ENCODE results near the gene NRXN3.

Gene NRXN3

DNA sequence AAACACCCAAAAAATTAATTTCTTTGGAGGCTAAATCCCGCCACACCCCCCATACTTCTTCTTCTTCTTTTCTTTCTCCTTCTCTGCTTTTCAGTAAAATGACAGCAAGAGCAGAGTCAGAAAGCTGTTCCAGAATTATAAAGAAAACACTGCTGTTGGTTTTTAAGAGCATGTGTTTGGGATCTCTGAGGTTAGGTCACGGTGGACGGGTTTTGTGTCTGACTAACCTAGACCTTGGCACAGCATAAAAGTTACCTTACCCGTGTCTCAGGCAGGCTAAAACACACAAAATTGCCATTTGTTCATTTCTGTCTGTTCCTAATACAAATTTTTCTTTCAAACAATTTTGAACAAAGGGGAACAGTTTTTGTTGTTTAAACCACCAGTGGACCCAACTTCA, 540.8 kb downstream of the NRXN3 start:
- no peak for DNase-seq (ENCODE audit: low read depth in 2 of 2)

DNA sequence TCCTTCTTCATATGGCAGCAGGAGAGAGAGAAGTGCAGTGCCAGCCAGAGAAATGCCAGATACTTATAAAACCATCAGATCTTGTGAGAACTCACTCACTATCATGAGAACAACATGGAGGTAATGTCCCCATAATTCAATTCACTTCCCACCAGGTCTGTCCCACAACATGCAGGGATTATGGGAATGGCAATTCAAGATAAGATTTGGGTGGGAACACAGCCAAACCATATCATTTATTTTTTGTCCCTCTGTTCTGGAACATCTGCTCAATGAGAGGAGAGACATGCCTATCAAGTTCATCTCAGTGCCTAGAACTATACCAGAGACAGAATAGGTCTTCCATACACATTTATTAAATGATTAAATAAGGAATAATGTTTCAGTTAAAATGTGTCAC, 543.5 kb downstream of the NRXN3 start:
- no peak for DNase-seq (ENCODE audit: low read depth in 2 of 2)

DNA sequence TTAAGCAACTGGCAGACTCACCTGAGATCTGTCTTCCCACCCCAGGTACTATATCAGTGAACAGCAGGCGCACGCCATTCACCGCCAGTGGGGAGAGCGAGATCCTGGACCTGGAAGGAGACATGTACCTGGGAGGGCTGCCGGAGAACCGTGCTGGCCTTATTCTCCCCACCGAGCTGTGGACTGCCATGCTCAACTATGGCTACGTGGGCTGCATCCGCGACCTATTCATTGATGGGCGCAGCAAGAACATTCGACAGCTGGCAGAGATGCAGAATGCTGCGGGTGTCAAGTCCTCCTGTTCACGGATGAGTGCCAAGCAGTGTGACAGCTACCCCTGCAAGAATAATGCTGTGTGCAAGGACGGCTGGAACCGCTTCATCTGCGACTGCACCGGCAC, 544.5 kb downstream of the NRXN3 start:
- no peak for DNase-seq (ENCODE audit: low read depth in 2 of 2)

DNA sequence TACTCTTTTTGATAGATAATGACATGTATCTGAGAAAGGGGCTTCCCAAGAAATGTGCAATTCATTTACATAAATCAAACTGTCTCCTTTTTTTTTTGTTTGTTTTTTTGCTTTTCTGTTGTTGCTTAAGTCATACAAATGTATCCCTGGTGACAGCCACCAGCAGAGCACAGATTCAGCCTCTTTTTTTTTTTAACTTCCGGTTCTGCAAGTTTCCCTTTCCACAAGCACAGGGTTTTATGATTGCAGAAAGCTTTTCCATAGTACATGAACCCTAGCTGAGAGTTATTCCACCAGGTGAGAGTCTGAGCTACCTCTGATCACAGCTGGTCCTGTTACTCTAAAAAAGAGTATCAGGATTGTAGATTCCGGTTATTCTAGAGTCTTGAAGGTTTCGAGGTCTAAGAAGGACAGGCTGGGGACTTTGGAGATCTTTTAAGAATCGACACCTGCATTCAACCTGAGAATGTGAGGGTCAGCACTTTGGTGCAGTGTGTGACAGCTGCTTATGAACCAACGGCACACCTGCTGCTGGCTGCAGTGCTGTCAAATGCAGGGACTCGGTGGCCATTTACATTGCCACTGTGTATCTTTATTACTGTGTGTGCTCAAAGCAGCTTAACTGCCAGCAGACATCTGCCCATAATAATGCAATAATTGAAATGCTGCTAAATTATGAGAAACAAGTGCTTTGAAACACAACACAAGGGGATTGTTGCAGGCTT, 551.7 kb downstream of the NRXN3 start:
- DNase-seq (ENCODE audit: low read depth in 2 of 2), result no peak

DNA sequence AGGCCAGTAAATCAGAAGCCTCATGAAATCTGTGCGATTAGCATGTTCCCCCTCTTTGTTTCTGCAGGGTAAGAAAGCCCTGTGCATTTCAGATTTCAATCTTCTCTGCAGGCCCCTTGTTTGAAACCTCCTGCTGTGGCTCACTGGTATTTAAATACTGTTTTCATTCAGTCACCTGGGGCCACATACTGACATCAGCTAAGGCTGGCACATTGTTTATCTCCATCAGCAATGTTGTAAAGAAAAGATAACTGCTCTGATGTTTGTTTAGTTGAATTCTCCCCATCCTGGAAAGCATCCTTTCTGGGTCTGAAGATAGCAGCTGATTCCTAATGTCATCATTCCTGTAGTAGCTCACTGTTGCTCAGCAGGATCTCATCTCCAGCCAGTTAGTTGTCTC, 554.9 kb downstream of the NRXN3 start:
- DNase-seq (ENCODE audit: low read depth in 2 of 2), result no peak

DNA sequence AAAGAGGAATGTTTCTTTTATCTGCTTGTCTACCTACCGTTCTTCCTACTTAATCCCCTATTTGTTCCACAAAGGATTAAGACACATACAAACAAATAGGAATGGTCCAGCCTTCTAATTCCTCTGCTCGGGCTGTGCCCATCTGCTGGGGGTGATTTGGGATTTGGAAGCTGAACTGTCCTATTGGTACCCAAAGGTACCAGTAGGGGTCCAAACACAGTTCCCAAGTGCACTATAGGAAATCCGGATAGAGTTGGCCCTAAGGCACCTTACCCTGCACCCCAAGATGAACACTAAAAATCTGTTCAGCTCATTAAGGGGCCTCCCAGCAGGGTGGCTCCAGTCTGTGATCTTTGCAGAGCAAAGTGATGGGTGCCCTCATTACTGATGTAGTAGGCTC, 566.9 kb downstream of the NRXN3 start:
- no peak for DNase-seq (ENCODE audit: low read depth in 2 of 2)

DNA sequence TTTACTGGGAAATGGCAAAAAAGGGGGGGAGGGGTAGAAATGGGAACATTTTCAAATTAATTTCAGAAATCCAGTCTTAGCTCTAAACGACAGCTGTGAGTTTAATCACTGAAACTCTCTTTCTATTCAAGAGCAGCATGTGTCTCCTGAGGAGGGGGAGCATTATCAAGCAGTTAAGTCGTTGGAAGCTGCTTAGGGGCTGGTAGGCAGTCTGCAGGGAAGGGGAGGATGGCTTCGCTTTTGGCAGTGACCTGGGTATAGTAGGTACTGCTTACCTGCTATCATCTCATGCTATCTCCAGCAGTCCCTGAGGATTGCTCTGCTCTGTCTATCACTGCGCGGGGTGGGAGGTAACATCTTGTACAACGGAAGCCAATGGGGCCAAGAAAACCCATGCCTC, 567.4 kb downstream of the NRXN3 start:
- no peak for DNase-seq (ENCODE audit: low read depth in 2 of 2)

DNA sequence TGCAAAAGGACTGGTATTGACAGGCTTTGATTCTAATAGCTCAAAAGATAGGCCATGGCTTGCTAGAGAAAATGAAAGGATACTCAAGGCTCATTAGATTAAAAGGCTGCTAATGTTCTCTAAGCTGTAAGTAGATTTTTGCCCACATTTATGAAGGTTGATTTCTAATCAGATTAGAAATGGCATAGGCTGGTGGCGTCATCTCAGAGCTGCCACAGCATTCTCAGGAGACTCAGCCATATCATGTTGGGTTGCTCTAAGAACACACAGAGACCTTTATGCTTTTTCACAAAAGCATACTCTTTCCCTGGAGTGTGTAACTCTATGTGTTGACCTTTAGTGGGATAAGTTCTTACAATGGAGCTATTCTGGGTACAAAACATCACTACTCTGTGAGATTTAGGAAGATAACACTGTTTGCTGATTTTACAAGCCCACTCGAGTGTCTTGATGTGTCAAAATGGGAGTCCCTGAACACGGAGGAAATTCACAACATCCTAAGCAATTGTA, 576.0 kb downstream of the NRXN3 start:
- no peak for DNase-seq (ENCODE audit: low read depth in 2 of 2)

DNA sequence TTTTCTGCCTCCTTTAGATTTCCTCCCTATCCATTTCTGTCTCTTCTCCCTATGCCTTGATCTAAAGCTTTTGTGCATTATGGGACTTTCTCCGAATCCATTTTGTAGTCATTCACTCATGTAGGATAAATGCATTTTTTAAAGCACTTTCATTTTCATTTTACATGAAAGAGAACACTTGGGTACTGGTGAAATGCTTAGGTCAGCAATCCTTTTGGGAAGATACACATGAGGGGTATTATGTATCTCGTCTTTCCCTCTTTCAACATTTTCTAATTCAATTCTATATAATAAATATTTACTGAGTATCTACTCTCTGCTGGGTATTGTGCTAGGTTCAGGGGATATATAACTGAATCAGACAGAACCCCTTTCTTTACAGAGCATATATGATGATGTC, 577.6 kb downstream of the NRXN3 start:
- no peak for DNase-seq (ENCODE audit: low read depth in 2 of 2)

DNA sequence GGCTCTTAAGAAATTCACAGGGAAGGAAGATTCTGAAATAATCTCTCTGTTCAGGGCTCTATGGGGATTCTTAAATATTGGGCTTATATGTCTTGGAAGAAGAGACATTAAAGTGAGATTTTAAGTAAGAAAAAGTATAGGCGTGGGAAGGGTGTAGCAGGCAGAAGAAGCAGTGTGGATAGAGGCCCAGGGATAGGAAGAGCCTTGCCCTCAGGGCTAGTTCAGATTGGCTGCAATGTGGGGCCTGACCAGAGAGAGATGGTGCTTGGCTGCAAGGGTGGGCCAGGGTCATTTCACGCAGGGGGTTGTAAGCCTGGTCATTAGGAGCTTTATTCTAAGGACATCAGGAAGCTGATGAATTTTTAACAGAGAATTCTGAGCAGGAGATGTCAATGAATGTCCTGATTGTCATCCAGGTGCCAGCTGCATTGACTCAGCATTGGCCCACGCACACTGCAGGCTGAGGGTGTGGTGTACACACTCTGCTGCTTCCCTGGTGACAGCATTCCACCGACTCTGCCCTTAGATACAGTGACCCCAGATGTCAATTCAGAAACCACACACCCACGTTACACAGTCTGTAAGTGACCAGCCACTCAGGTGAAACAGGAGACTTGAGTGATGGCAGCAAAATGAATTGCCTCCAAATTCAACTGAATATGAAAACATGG, 582.5 kb downstream of the NRXN3 start:
- no peak for DNase-seq (ENCODE audit: low read depth in 2 of 2)

DNA sequence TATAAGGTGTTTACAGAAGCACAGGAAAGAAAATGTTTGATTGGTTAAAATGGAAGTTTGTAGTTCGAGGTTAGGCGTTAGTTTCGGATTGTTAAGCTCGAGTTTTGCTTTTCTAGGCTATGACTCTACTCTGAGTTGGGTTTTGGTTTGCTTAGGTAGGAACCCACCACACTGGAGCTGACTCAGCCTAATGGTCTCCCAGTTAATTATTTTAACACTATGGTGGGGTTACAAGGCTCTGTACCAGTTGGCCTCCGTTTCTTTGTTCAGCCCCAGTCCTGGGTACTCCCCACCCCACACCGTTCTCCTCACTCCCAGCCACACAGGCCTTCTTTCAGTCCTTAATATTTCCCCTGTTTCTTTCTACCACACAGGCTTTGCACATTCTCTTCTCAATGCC, 583.9 kb downstream of the NRXN3 start:
- no peak for DNase-seq (ENCODE audit: low read depth in 2 of 2)

DNA sequence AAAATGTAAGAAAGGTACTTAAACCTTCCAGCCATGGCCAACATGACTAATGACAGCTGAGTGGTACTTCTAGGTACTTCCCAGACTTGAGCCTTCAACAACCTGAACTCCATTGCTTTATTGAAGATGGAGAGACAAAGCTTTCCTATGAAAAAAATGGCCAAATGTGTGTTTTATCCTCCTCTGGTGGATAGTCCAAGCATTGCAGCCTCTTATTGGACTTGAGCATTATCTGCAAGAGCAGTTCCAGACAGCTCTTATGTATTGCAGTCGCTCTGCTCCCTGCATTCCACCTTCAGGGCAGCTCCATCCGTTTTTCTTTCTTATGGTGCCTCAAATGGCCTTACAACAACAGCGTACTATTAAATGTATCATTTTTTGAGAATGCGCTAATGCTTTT, 588.2 kb downstream of the NRXN3 start:
- DNase-seq (ENCODE audit: low read depth in 2 of 2), result no peak

DNA sequence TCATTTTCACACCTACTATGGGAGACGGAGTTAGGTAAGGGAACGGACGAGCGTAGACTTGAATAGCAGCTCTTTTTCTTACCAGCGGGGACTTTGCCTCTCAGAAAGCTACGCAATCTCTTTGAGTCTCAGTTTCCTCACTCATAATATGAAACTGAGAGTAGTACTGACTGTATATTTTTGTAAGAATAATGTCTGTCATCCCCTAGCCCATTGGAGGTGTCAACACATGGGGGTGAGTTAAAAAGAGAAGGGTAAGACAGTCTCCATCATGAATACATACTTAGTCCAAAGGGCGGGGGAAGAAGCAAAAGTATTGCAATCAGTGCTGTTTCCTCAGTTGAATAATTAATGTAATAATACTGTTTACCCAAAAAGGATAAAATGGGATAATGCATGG, 592.2 kb downstream of the NRXN3 start:
- DNase-seq (ENCODE audit: low read depth in 2 of 2), result no peak

DNA sequence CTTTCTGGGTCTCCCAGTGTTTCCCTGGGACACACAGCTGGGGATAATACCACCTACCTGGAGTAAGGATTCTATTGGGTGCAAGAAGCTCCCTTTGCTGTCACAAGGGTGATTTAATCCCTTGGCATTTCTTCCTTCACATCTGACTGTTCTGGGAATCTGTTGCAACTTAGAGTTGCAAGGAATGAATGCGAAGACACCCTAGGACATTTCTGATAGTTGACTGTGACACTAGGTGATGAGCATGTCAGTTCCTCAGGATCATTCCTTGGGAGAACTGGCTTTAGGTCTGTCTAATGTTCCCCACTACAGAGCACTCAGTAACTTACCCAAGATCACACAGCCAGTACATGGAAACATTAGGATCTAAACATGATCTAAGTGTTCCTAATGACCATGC, 593.6 kb downstream of the NRXN3 start:
- no peak for DNase-seq (ENCODE audit: low read depth in 2 of 2)

DNA sequence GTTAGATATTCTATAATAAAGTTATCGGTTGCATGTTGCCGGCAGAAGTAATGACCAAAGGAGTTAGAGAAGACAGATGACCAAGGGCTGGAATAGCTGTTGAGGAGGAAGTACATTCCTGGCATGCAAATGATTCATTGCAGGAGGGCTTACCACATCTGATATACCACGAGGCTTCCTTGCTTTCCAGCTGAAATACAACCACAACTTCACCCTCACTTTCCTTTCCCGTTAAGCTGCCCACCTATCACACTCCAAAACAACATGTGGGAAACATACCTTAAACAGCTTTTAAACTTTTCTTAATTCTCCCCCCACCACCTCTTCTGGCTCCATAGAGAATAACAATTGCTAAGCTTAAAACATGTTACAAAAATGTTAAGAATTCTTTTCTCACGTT, 594.1 kb downstream of the NRXN3 start:
- DNase-seq (ENCODE audit: low read depth in 2 of 2), result no peak

DNA sequence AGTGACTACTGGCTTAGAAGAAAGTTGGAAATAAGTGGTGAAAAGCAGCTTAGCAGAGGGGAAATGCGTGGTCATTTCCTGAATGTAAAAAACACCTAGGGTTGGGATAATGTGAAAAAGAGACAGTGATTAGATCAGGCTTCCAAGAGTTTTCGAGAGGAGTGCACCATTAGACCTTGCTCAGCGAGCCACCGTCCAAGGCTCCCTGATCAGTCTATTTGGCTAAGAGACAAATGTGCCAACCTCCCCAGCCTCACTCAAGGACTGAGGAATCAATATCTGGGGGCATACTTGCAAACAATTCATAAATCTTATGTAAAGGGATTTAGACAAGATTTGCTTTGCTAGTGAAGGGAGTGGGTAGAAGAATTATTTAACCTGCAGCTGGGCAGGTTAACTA, 594.5 kb downstream of the NRXN3 start:
- no peak for DNase-seq (ENCODE audit: low read depth in 2 of 2)

DNA sequence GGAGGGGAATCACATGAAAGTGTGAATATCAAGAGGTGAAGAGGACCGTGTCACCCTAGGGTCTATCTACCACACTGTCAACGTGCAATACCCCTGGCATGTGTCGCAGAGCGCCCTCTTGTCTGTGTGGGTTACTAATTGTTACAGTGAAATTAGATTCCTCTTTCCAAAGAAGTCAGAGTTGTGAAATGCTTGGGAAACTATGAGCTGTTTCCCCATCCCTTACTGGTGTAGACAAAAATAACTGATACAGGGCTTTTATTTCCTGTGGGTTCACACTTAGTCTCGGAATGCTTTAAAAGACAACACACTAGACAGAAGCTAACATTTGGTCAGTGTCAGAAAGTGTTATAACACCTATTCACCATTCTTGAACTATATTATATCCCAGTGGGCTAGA, 597.3 kb downstream of the NRXN3 start:
- no peak for DNase-seq (ENCODE audit: low read depth in 2 of 2)

DNA sequence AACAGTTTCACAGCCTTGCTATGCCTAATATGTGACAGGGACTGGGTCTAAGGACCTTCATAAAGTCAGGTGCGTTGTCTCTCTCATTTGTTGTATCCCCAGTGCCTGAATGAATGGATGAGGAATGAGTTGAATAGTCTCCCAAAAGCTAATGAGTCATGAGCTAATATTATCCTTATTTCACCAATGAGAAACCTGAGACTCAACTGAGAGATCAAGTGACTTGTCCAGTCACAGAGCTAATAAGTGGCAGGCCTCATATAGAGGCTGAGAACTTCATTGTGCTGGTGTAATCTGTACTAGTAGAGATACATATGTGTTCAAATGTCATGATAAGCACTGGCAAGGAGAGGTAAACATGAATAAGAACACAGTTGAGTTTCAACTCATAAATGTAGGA, 612.4 kb downstream of the NRXN3 start:
- DNase-seq (ENCODE audit: low read depth in 2 of 2), result no peak

DNA sequence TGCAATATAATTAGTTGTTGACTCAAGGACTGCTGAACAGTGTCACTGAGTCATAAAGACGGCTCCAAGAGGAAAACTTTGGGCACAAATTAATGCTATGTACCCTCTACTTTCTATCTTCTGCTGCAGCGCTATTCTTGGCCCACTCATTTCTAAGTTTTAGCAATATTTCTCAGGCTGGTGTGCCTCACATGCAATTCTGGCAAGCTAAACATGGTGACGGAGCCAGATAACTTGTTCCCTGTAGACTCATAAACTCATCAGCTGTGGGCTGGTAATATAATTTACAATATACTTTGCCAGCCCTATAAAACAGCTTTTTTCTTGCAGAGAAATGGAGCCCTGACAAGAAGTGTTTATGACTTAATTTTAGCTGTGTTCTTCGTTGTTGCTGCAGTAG, 615.1 kb downstream of the NRXN3 start:
- no peak for DNase-seq (ENCODE audit: low read depth in 2 of 2)

DNA sequence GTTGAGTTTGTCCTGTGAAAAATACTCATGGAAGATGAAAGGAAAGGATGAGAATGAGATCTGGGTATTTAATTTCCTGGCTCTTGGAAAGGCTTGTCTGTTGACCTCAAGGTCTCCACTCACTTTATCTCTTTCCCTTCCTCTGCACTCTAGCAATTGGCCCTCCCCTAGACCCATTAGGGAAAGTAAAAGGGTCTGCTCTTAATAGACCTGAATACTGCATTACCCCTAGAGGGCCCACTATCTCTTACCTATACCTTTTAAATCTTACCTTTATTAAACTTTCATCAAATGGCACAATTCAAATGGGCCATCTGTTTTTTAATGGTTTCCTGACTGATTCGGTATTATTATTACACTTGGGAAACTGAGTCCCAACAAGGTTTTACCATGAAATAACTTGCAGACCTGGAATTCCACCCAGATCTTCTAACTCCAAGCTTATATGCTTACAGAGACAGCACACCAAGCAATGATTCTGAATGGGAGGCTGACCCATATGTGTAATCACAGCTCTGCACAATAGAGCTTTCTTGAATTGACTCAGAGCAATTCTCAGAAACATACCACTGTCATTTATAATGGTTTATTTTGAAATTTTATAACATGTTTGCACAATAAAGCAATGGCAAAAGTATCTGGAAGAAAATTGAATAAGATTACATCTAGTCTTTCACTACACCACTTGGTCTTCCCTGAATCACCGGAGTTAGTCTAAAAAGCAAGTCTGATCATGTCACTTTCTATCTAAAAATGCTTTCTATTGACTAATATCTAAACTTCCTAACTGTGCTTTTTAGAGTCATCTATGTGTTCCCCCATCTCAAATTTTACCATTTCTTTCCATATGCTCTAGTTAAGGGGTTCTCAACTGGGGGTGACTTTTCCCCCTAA, 618.5 kb downstream of the NRXN3 start:
- DNase-seq (ENCODE audit: low read depth in 2 of 2), result no peak

DNA sequence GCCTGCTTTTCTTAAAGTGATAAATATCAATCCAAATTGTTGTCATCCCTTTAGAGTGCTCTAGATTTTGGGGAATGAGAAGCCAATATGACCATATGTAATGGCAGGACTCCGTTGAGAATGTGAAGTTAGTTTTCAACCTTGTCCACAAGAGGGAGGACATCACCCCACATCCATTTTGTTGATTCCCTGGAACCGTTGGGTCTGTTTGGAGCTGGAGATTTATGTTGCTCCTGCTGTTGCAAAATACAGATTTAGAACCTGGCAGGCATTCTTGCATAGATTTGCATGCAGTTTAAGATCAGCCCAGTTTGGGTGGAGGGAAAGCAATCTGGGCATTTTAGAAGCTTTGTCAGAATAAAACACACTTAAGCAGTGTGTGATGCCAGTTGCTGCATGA, 620.1 kb downstream of the NRXN3 start:
- no peak for DNase-seq (ENCODE audit: low read depth in 2 of 2)

DNA sequence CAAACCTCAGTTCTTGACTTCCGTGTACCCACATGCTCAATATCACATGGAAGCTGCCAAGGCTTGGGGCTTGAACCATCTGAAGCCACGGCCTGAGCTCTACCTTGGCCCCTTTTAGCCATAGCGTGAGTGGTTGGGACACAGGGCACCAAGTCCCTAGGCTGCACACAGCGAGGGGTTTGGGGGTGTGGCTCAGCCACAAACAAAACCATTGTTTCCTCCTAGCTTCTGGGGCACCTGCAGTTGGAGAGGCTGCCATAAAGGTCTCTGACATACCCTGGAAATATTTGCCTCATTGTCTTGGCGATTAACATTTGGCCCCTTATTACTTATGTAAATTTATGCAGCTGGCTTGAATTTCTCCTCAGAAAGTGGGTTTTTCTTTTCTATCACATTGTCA, 628.6 kb downstream of the NRXN3 start:
- DNase-seq (ENCODE audit: low read depth in 2 of 2), result no peak

DNA sequence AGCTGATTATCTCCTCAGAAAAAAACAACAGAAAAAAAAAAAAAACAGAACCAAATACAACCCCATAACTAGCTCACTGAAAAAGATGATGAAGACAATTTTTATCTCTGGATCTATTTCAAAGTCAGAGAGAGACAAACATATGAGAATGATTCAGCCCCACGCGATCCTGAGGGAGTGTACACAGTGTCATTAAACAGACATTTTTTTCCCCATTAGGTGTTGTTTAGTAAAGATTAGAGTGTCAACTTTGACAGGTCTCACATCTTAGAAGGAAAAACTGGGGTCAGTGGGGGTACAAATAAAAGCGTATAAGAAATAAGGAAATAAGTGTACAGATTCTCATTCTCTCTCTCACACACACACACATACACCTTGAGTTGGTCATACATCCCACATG, 635.4 kb downstream of the NRXN3 start:
- DNase-seq (ENCODE audit: low read depth in 2 of 2), result no peak

Data from stimulated activated CD8-positive, alpha-beta memory T cell treated with anti-CD3 and anti-CD28 coated beads, Interleukin-15, amount 100 ng/mL, for 4 hours (primary cell).